Ramos (cell line): Measurements from ENCODE around the gene MB.

Source experiments
- in situ Hi-C: fragments of 300-500 bp; cut with MboI; formaldehyde crosslinking; loops from one replicate; pipeline ENCODE4 v1.14.3; 2022; ENCODE audit warnings: low sequenced_read_pairs; ENCODE audit not compliant: unreplicated experiment

Gene MB

DNA sequence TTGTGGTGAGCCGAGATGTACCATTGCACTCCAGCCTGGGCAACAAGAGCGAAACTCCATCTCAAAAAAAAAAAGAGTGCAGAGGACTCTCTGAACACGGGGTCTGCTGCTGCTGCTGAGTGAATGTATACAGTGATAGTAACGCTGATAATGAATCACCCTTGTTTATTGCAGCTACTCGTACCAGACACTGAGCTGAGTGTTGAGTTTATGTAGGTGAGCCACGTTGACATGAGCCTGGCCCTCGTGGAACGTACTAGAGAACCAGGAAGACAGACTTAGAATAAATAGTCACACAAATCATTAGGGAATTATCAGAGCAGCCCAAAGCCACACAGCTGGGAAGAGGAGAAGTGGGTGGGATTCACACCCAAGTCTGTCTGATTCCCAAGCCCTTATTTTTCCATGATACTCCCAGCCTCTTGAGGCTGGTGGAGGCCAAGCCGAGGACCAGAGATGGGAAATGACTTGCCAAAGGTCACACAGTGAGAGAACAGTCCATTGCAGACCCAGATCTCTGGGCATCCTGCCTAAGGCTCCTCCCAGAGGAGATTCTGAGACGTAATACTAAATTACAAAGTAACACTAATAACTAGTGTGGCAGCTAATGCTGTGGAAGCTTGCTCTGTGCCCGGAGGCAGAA is 34.8 kb downstream of the MB start:
- in situ Hi-C loops = loop anchor here (5.0 kb wide), 1 partner anchor 150 kb away; no protein-coding TSS in a partner anchor

DNA sequence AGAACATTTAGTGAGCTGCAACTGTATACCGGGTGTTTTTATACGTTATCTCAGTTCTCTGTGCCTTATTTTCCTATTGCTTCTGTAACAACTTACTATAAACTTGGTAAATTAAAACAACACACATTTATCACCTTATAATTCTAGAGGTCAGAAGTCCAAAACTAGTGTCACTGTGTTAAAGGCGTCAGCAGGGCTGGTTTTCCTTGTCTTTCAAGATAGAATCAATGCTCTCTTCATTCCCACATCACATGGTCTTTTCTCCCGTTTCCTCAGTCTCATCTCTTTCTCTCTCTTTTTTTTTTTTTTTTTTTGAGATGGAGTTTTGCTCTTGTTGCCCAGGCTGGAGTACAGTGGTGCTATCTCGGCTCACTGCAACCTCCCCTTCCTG is 36.1 kb downstream of the MB start:
- in situ Hi-C loops = loop anchor here (5.0 kb wide), 1 partner anchor 149 kb away; no protein-coding TSS in a partner anchor

DNA sequence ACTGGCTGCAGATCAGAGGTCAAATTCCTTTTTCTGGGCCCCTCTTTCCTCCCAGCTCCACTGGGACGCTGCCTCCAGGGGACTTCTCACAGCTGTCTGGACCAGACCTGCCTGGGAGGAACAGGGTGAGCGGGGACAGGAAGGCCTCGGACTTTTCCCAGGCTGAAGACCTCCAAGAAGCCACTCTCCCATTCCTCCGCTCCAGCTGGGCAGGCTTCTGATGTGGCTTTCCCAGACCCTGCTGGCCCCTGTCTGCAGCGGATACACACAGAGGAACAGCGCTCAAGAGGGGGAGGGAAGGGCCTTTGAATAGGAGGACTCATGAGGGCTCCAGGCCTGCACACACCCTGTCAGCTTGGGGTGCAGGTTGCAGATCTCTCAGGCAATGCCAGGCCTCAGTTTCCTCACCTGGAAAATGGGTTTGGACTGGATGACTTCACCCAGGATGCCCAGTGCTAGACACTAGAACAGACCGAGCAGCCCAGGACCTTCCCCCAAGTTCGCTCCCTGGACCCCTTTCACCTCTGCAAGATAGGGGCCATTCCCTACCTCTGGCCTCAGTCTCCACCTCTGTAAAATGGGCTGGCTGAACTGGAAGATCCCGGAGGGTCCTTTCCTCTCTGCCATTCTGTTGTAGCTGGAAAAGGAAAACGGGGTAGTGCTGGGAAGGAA is 36.6 kb downstream of the MB start:
- in situ Hi-C loops = loop anchor here (5.0 kb wide), 1 partner anchor 148 kb away; no protein-coding TSS in a partner anchor

DNA sequence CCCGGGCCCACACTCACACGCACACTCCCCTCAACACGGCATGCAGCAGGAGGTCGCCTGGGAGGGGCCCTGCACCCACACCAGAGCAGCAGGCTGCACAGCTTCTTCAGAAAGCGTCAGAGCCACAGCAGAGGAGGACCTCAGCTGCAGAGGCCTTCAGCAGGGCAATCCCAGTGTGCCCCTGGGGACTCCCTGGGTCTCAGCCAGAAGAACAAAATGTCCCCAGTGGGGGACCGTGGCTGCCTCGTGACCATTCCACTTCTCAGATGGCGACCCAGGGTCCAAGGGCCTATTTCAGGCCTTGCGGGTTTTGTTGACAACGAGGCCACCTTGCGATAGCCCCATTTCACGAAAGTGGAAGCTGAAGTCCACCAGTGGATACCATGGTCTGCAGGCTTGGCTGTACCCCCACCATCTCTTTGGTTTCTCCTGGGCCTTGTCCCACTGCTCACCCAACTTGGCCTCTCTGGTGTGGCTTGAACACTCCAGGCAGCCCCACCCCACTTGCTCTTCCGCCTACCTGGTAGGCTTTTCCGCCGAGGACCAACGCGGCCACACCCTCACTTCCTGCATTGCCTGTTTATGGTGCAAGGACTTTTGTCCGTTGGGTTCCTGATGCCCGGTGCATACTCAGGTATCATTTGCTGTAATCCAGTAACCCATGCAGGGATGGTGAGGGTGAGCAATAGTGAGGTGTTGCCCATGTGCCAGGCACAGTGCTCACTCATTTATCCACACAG is 38.1 kb downstream of the MB start:
- in situ Hi-C loops = no loop called here

DNA sequence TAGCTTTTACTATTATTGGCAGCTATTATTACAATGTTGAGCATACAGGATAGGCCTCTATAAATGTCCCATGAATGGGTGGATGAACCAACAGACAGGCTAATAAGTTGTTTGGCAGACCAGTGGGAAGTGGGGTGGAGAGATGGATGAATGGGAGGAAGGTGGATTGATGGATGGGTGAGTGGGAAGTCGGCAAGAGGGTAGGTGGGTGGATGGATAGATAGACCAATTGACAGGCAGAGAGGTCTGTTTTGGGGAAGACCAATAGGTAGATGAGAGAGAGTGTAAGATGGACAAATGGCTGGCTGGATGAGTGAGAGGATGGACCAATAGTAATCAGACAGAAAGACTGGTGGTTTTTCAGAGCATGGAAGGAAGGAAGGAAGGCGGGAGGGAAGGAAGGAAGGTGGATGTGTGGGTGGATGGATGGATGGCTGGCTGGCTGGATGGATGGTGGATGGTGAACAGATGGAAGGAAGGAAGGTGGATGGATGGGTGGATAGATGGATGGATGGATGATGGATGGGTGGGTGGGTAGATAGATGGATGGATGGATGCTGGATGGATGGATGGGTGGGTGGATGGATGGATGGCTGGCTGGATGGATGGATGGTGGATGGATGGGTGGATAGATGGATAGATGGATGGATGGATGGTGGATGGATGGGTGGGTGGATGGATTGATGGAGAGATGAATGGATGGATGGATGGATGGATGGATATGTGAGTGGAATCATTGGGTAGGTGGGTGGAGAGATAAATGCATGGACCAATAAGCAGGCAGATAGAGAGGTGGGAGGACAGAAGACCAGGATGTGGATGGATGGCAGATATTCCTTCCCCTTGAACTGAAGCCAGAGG is 39.1 kb downstream of the MB start:
- in situ Hi-C loops = no loop called here

DNA sequence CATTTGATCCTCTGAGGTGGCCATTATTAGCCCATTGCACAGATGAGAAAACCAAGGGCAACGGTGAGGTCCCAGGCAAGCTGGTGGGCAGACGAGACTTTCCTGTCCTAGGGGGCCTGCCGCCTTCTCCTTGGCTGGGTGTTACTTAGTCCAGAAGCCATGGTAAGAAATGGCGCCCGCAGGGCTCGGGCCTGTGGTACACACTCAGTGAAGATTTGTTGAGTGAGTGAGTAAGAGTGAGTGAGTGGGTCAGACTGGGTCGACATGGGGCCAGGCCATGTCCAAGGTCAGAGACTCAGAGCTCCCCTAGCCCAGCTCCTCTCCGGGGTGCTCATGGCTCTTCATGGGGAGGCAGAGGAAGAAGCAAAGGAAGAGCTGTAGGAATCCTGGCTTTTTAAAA is 40.5 kb downstream of the MB start:
- in situ Hi-C loops = no loop called here

DNA sequence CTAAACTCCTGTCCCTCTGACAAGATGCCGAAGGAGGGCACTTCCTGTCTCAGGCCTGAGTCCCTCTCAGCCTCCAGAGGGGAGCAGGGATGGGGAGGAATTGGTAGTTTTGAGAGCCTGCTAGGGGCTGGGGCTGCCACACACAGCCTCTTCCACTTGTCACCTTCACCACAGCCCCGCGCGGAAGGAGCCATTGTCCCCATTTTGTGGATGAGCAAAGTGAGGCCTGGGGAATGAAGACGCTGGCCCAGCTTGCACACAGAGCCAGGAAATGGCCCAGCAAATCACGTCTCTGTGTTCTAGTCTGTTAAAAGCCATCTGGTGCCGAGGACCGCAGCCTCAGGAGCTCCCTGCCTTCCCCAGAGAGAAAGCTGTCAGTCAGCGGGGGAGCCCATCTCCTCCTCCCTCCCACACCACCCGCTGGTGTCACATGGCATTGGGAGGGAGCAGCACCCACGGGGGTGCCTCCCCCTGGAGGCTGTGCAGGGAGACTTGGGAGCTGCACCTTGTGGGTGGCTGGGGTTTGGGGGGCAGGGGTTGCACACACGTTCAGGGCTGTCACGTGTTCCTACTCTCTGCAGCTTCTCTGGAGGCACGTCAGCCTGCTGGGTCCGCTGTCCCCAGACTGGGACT is 41.9 kb downstream of the MB start:
- in situ Hi-C loops = no loop called here

DNA sequence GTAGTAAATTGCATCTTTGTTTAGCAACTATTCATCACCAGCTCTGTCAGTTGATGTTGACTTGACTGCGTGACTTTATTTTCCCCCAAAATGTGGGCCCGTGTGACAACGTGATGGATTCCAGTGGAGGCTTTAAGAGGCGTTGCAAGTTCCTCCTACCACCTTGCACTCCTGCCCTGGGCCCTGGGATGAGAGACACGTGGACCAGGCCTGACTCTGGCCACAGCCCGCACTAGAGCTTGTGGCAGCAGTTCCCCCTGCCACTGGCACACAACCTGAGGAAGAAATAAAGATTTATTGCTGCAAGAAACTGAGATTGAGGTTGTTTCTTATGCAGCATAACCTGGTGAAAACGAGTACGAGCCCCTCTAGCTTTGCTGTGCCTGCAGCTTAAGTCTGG is 44.6 kb downstream of the MB start:
- in situ Hi-C loops = no loop called here

DNA sequence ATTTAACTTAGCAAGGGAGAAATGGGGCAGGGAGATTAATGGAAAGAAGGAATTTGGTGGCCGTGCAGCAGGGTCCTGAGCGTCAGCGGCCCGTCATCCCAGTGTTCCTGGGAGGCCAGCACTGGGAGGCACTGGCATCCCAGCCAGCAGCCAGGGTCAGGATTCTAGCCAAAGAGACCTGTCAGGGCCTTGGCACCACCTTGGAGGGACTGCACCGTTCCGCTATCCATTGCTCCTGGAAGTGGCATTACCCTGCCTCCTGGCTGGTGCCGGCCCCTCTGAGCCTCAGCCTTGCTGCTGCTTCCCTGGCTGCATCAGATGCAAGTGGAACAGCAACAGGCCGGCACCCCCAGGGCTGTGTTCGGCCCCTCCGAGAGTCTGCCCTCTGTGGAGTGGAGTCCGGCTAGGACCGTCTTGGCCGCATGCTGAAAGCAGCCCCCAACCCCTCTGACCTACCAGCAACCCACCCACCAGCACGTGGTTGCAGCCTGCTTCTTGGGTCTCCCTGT is 46.4 kb downstream of the MB start:
- in situ Hi-C loops = no loop called here

DNA sequence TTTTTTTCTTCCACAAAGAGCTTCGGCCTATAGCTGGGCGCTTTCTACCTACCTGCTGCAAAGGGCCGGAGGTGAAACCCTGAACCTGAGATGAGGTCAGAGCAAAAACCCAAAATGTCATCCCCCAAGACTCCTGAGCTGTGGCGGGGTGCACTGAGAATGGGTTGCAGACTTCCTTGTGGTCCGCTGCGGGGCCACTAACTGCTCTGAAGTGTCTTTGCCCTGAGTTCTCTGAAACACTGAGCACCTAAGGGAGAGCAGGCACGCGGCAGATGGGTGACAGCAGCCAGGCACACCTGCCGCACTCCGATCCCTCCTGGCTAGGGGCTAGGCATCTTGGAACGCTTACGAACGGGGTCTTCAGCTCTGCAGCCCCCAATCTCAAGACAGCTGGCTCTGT is 47.2 kb downstream of the MB start:
- in situ Hi-C loops = no loop called here

DNA sequence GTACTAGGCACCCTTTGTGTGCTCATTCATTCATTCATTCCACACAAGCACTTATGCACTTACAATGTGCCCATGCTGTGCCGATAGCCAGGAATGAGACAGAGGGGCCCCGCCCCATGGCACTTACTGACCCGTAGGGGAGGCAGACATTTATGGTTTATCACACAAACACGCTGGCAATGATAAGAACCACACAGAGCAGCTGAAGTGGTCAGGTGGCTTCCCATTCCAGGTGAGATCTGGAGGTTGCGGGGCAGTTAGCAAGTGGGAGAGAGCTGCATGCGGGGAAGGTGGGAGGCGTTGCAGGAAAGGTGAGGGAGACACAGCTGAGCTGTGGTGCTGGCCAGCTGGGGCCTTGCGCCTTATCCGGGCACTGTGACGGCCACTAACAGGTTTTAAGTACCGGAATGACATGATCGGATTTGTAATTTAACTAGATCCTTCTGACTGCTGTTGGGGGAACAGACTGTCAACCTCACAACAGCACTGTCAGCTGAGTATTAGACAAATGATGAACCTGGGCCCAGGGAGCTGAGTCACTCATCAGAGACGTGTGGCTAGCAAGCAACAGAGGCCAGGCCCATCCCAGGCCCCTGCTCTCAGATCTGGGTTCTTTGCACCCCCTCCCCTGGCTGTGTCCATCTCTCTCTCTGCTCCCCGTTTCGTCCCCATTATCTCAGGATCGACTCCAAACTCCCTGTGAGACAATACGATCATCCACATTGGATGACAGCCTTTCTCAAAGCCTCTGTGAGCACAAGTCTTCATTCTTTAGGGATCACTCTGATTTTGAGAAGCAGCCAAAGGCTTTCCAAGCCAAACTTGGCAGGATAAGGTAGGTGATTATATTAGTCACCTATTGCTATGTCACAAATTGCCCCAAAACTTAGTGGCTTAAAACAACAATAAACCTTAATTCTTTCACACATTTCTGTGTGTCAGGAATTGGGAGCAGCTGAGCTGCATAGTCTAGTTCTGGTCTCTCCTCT is 48.1 kb downstream of the MB start:
- in situ Hi-C loops = no loop called here

DNA sequence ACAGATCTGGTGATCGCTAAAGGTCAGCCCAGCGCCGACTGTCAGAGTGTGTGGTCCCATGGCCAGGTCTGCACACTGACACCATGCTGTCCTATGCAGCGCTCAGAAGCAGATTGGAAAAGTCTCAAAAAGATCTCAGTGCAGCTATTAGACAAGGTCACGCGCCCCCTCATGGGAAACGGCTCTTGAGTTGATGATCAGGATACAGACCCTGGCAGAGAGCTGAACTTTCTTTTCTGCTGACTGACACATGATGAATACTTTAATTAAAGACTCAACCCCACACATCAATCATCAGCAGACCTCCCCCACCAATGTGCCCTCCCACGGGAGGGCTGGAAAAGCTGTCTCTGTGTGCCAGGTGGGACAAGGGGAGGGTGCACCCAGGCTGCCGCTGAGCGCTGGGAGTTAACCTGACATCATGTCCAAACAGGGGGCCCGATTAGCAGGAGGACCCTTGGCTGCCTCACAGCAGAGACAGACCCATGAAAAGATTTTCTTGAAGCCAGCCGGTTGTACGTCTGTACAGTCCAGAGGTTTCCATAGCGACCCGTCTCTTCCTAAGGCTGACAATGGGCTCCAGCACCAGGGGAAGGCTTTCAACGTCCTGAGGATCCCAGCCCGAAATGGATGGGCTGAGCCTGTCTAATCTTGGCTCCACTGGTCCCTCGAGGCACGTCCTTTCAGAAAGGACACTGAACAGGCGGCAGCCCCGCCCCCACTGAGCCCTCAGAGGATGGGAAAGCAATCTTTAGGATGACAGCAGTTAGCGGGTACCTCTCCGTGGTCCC is 49.6 kb downstream of the MB start:
- in situ Hi-C loops = no loop called here

DNA sequence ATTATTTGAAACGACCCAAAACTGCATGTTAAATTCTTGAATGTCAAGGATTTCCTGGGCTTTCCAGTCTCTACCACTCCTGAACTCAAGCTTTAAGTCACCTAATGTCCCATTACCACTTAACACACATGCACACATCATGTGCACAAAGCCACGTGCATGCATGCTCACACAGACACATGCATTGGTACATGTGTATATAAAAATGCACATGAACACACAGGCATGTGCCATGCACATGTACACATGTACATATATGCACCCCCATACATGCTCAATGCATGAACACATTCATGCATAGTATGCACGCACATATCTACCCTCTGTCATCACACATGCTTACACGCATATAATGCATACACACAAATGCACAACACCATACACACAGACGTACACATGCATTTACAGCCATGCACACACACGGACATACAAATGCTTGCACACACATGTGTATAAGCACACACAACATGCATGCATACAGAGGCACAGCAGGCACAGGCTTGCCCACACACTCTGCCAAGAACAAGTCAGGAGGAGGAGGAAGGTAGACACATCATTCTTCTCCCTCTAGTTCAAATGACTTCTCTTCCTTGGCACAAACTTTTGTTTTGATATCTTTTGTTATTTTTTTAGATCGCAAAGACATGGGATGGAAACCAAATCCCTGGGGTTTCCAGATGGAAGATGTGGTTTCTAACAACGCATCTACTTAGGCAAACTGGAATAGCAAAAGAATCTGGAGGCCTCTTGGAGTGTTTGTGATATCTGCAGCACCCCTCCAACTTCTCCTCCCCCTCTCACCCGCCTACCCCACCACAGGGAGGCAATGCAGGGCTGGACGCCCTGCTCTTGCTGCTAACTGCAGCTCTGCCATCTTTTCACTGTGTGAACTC is 51.9 kb downstream of the MB start:
- in situ Hi-C loops = no loop called here

DNA sequence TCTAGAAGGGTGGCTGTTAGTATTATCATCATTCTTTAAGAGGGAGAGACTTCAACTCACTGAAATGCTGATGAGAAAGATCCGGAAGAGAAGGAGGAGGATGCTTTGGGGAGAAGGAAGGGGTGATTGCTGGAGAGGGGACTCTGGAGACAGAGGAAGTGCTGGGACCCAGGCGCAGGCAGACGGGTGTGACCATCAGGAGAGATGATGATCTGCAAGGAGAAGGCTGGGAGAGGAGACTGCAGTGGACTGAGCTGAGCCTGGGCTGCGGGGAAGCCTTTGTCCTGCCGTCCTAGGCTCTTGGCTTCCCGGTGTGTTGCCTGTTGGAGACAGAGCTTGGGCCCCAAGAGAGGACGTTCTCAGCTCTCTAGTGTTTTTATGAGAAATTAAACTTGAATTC is 53.9 kb downstream of the MB start:
- in situ Hi-C loops = no loop called here

DNA sequence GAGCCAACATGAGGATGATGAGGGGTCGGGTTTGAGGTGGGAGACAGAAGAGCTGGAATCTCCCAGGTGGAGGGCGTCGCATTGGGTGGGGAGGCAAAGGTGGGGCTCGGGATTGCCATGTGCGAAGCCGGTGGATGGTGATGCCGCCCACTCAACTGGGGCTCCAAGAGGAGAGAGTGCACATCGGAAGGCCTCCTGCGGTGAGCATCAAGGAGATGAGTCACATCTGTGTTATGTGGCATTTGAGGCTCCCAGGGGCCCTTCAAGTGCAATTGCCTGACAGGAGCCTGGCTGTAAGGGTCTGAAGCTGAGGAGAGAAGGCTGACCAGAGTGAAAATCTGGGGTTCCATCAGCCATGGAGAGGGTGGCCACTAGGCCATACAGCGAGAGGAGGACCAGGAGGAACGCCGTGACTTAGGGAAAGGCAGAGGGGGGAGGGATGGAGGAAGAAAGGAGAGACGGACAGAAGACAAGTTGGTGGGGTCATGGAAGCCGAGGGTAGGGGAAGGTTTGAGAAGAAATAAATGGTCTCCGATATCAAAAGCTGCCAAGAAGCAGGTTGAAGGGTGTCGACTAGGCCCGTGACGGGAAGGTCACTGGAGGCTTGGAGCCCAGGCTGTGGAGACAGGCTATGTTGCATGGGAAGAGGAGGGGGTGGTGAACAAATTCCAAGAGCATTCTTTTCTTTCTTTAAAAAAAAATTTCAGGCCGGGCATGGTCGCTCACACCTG is 55.2 kb downstream of the MB start:
- in situ Hi-C loops = no loop called here

DNA sequence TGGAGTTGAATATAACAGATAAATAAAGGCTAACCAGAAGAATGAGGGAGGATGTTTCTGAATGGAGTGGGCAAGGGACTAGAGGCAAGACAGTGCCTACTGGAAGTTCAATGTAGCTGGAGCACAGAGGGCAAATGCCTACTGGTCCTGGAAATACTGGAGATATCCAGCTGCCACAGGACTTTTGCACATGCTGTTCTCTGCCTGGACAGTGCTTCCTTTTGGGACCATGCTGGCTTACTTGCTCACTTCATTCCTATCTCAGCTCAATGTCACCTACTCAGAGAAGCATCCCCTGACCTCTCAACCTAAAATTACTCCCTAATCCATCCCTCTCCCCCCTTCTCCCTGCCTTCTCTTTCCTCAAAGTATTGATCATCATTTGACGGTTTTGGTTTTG is 56.3 kb downstream of the MB start:
- in situ Hi-C loops = no loop called here
